ENCODE results near the gene SLC25A52. TPM values are rescaled to one million over a fixed set of nuclear protein-coding genes. Genes with fewer than 3 reads are reported as not detected.
"Not testable (repeated sequence)": the region's sequence is repeated elsewhere in the genome, so short reads cannot be mapped to it uniquely, and the experiment has no call there.

Gene SLC25A52
- total and polyA plus RNA-seq, 2 experiments from 2014 or later = not detected

DNA sequence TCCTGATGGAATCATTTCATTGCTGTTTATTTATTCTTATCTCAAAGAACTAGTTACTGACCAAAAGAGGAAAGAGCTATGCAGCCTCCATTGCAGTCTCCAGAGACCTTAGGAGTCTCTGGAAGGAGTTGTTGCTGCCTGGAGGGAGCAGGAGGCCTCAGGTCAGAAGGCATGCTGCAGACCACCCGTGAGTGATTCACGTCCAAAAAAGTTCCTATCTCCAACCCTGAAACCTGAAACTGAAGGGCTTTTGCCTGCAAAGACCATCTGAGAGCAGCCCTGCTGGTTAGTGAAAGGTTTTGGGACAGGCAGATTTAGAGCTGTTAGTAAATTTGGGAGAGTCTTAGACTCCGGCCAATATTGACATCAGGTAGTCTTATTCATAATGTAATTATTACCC is 29.1 kb downstream of the SLC25A52 start:
- H4K20me1 ChIP-seq (replicated peaks; ENCODE audit: insufficient read depth) = no peaks in the 10 kb centered on the region
- ATAC-seq = no peak
- TF ChIP-seq, protein P1, sequence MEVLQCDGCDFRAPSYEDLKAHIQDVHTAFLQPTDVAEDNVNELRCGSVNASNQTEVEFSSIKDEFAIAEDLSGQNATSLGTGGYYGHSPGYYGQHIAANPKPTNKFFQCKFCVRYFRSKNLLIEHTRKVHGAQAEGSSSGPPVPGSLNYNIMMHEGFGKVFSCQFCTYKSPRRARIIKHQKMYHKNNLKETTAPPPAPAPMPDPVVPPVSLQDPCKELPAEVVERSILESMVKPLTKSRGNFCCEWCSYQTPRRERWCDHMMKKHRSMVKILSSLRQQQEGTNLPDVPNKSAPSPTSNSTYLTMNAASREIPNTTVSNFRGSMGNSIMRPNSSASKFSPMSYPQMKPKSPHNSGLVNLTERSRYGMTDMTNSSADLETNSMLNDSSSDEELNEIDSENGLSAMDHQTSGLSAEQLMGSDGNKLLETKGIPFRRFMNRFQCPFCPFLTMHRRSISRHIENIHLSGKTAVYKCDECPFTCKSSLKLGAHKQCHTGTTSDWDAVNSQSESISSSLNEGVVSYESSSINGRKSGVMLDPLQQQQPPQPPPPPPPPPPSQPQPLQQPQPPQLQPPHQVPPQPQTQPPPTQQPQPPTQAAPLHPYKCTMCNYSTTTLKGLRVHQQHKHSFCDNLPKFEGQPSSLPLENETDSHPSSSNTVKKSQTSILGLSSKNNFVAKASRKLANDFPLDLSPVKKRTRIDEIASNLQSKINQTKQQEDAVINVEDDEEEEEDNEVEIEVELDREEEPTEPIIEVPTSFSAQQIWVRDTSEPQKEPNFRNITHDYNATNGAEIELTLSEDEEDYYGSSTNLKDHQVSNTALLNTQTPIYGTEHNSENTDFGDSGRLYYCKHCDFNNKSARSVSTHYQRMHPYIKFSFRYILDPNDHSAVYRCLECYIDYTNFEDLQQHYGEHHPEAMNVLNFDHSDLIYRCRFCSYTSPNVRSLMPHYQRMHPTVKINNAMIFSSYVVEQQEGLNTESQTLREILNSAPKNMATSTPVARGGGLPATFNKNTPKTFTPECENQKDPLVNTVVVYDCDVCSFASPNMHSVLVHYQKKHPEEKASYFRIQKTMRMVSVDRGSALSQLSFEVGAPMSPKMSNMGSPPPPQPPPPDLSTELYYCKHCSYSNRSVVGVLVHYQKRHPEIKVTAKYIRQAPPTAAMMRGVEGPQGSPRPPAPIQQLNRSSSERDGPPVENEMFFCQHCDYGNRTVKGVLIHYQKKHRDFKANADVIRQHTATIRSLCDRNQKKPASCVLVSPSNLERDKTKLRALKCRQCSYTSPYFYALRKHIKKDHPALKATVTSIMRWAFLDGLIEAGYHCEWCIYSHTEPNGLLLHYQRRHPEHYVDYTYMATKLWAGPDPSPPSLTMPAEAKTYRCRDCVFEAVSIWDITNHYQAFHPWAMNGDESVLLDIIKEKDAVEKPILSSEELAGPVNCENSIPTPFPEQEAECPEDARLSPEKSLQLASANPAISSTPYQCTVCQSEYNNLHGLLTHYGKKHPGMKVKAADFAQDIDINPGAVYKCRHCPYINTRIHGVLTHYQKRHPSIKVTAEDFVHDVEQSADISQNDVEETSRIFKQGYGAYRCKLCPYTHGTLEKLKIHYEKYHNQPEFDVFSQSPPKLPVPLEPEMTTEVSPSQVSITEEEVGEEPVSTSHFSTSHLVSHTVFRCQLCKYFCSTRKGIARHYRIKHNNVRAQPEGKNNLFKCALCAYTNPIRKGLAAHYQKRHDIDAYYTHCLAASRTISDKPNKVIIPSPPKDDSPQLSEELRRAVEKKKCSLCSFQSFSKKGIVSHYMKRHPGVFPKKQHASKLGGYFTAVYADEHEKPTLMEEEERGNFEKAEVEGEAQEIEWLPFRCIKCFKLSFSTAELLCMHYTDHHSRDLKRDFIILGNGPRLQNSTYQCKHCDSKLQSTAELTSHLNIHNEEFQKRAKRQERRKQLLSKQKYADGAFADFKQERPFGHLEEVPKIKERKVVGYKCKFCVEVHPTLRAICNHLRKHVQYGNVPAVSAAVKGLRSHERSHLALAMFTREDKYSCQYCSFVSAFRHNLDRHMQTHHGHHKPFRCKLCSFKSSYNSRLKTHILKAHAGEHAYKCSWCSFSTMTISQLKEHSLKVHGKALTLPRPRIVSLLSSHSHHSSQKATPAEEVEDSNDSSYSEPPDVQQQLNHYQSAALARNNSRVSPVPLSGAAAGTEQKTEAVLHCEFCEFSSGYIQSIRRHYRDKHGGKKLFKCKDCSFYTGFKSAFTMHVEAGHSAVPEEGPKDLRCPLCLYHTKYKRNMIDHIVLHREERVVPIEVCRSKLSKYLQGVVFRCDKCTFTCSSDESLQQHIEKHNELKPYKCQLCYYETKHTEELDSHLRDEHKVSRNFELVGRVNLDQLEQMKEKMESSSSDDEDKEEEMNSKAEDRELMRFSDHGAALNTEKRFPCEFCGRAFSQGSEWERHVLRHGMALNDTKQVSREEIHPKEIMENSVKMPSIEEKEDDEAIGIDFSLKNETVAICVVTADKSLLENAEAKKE (CRISPR knock-in tag; IDR thresholded peaks at IDR 0.05) = no peak
- TF ChIP-seq, protein P2, sequence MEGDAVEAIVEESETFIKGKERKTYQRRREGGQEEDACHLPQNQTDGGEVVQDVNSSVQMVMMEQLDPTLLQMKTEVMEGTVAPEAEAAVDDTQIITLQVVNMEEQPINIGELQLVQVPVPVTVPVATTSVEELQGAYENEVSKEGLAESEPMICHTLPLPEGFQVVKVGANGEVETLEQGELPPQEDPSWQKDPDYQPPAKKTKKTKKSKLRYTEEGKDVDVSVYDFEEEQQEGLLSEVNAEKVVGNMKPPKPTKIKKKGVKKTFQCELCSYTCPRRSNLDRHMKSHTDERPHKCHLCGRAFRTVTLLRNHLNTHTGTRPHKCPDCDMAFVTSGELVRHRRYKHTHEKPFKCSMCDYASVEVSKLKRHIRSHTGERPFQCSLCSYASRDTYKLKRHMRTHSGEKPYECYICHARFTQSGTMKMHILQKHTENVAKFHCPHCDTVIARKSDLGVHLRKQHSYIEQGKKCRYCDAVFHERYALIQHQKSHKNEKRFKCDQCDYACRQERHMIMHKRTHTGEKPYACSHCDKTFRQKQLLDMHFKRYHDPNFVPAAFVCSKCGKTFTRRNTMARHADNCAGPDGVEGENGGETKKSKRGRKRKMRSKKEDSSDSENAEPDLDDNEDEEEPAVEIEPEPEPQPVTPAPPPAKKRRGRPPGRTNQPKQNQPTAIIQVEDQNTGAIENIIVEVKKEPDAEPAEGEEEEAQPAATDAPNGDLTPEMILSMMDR (conservative IDR thresholded peaks at IDR 0.05; ENCODE audit: low read depth in 2 of 2) = no peak
- TF ChIP-seq JUNB (IDR thresholded peaks at IDR 0.05; ENCODE audit: unreplicated experiment) (no peak), CREB1 (CRISPR knock-in tag; IDR thresholded peaks at IDR 0.05; ENCODE audit: low read depth) (no peak), NANOG (IDR thresholded peaks at IDR 0.05; ENCODE audit: borderline replicate concordance) (no peak), ZNF331 (CRISPR knock-in tag; IDR thresholded peaks at IDR 0.05; ENCODE audit: low read depth) (no peak), EZH2 (IDR thresholded peaks at IDR 0.05; ENCODE audit: low read depth, unreplicated experiment) (no peak), POLR2AphosphoS5 (IDR thresholded peaks at IDR 0.05; ENCODE audit: low read depth) (no peak), STAT1 (IDR thresholded peaks at IDR 0.05; ENCODE audit: unreplicated experiment) (no peak)
- TF ChIP-seq, protein P3, sequence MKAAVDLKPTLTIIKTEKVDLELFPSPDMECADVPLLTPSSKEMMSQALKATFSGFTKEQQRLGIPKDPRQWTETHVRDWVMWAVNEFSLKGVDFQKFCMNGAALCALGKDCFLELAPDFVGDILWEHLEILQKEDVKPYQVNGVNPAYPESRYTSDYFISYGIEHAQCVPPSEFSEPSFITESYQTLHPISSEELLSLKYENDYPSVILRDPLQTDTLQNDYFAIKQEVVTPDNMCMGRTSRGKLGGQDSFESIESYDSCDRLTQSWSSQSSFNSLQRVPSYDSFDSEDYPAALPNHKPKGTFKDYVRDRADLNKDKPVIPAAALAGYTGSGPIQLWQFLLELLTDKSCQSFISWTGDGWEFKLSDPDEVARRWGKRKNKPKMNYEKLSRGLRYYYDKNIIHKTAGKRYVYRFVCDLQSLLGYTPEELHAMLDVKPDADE (IDR thresholded peaks at IDR 0.05) = no peak
- TF ChIP-seq, protein P4, sequence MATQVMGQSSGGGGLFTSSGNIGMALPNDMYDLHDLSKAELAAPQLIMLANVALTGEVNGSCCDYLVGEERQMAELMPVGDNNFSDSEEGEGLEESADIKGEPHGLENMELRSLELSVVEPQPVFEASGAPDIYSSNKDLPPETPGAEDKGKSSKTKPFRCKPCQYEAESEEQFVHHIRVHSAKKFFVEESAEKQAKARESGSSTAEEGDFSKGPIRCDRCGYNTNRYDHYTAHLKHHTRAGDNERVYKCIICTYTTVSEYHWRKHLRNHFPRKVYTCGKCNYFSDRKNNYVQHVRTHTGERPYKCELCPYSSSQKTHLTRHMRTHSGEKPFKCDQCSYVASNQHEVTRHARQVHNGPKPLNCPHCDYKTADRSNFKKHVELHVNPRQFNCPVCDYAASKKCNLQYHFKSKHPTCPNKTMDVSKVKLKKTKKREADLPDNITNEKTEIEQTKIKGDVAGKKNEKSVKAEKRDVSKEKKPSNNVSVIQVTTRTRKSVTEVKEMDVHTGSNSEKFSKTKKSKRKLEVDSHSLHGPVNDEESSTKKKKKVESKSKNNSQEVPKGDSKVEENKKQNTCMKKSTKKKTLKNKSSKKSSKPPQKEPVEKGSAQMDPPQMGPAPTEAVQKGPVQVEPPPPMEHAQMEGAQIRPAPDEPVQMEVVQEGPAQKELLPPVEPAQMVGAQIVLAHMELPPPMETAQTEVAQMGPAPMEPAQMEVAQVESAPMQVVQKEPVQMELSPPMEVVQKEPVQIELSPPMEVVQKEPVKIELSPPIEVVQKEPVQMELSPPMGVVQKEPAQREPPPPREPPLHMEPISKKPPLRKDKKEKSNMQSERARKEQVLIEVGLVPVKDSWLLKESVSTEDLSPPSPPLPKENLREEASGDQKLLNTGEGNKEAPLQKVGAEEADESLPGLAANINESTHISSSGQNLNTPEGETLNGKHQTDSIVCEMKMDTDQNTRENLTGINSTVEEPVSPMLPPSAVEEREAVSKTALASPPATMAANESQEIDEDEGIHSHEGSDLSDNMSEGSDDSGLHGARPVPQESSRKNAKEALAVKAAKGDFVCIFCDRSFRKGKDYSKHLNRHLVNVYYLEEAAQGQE (IDR thresholded peaks at IDR 0.05; ENCODE audit: unreplicated experiment) = no peak
- Mint-ChIP-seq H3K4me3 (no peak overlapping the region), H3K27me3 (ENCODE audit: insufficient read depth, low read depth, poor library complexity) (peaks cover 2% of the 10 kb centered on the region), H3K36me3 (ENCODE audit: low read depth) (no peaks in the 10 kb centered on the region), H3K9me3 (no peaks in the 10 kb centered on the region), H3K4me1 (no peaks in the 10 kb centered on the region), H3K27ac (no peak overlapping the region)
- DNase-seq (ENCODE audit: low spot score) = no peak
- no peak overlapping the region for H3K27ac ChIP-seq (ENCODE audit: low read depth)
- no peak overlapping the region for H3K4me2 ChIP-seq
- H3K36me3 ChIP-seq (ENCODE audit: insufficient read depth) = no peaks in the 10 kb centered on the region
- H3K4me1 ChIP-seq (ENCODE audit: insufficient read depth) = no peaks in the 10 kb centered on the region
- no peaks in the 10 kb centered on the region for H3K27me3 ChIP-seq (ENCODE audit: insufficient read depth)
- H3K9me2 ChIP-seq (ENCODE audit: insufficient read depth) = peaks cover 4% of the 10 kb centered on the region; the same call in 1 of the 2 replicates
- H3K79me2 ChIP-seq (replicated peaks; ENCODE audit: insufficient read depth) = no peaks in the 10 kb centered on the region
- H3K4me3 ChIP-seq = no peak overlapping the region
- peak overlapping the region; percentile 60; the same call in 1 of the 2 replicates for H2AFZ ChIP-seq
- no peaks in the 10 kb centered on the region for H3F3A ChIP-seq (replicated peaks; ENCODE audit: low read depth)

DNA sequence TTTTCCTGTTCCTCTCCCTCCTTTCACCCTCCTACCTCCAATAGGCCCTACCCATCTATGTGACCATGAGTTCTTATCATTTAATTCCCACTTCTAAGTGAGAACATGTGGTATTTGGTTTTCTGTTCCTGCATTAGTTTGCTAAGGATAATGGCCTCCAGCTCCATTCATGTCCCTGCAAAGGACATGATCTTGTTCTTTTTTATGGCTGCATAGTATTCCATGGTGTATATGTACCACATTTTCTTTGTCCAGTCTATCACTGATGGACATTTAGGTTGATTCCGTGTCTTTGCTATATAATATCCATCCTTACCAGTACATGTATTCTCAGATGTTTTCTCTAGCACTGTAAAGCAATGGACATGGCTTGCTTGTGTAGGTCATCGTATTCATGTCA is 31.5 kb downstream of the SLC25A52 start:
- not testable (repeated sequence) for DNase-seq (ENCODE audit: low spot score); H3K4me3 ChIP-seq; H3K27me3 Mint-ChIP-seq (ENCODE audit: insufficient read depth, low read depth, poor library complexity); H3K79me2 ChIP-seq (replicated peaks; ENCODE audit: insufficient read depth); H3K4me3 Mint-ChIP-seq; H2AFZ ChIP-seq; H3K27ac ChIP-seq (ENCODE audit: low read depth); H3K36me3 ChIP-seq (ENCODE audit: insufficient read depth); H3K4me1 ChIP-seq (ENCODE audit: insufficient read depth); H3K9me2 ChIP-seq (ENCODE audit: insufficient read depth); ATAC-seq; H3K9me3 Mint-ChIP-seq; H3K27me3 ChIP-seq (ENCODE audit: insufficient read depth); H3F3A ChIP-seq (replicated peaks; ENCODE audit: low read depth); H3K27ac Mint-ChIP-seq; H4K20me1 ChIP-seq (replicated peaks; ENCODE audit: insufficient read depth); H3K4me1 Mint-ChIP-seq; H3K4me2 ChIP-seq; H3K36me3 Mint-ChIP-seq (ENCODE audit: low read depth)

All from GM23338 (cell line).